Measurements from ENCODE around the gene PITPNC1.
"Not testable (repeated sequence)": the region's sequence is repeated elsewhere in the genome, so short reads cannot be mapped to it uniquely, and the experiment has no call there.

Gene PITPNC1

DNA sequence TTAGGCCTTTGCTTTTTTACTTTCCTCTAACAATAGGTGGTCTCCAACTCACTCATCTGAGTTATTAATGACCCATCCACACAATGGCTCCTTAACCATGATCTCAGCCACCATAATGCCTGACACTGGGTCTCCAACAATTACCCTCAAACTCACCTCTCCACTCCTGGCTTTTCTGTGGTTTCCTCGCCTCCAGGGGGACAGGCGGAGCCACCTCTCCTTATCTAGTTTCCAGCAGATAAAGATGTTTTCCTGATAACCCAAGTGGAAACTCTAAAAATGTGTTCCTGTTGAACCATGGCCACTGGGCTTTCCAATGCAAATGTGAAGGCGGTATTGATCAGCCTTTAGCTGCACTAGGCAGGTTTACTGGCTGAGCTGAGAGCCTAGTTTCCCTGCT, 331.3 kb downstream of the PITPNC1 start:
- Histone ChIP-seq H3K4me1 (ENCODE audit: control insufficient read depth in 1 of 2, insufficient read depth in 2 of 2, low read length in 2 of 2) (no peaks in the 10 kb centered on the region), H3K27ac (ENCODE audit: low read length) (no peak overlapping the region), H3K36me3 (ENCODE audit: control insufficient read depth in 1 of 2, insufficient read depth in 2 of 2, low read length in 2 of 2) (no peaks in the 10 kb centered on the region)

DNA sequence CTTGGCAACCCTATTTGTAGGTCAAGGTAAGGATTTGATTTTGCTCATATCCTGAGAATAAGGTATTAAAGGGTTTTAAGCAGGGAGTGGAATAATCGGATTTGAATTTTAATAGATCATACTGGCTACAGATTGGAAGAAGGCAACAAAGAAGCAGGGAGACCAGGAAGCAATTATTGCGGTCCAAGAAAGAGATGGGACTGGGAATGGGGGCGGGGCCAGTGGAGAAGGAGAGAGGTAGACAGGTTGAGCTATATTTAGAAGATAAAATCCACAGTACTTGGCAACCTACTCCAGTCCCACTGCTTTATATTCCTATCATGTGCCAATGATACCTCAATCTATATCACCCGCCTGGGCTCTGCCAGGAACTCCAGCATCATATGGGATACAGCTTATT, 334.8 kb downstream of the PITPNC1 start:
- Histone ChIP-seq H3K36me3 (ENCODE audit: control insufficient read depth in 1 of 2, insufficient read depth in 2 of 2, low read length in 2 of 2) (no peaks in the 10 kb centered on the region), H3K9me3 (ENCODE audit: control insufficient read depth in 1 of 2, low read length in 2 of 2) (no peaks in the 10 kb centered on the region), H3K27ac (ENCODE audit: low read length) (no peak overlapping the region), H3K27me3 (ENCODE audit: low read depth, low read length) (no peaks in the 10 kb centered on the region), H3K4me1 (ENCODE audit: control insufficient read depth in 1 of 2, insufficient read depth in 2 of 2, low read length in 2 of 2) (no peaks in the 10 kb centered on the region), H3K4me3 (ENCODE audit: low read depth in 1 of 2, low read length in 2 of 2) (no peak overlapping the region)

More for the DNA sequence above, 331.3 kb downstream of the PITPNC1 start:
- no peaks in the 10 kb centered on the region for H3K27me3 ChIP-seq (ENCODE audit: low read depth, low read length)
- H3K9me3 ChIP-seq (ENCODE audit: control insufficient read depth in 1 of 2, low read length in 2 of 2): no peaks in the 10 kb centered on the region
- H3K4me3 ChIP-seq (ENCODE audit: low read depth in 1 of 2, low read length in 2 of 2): no peak overlapping the region

DNA sequence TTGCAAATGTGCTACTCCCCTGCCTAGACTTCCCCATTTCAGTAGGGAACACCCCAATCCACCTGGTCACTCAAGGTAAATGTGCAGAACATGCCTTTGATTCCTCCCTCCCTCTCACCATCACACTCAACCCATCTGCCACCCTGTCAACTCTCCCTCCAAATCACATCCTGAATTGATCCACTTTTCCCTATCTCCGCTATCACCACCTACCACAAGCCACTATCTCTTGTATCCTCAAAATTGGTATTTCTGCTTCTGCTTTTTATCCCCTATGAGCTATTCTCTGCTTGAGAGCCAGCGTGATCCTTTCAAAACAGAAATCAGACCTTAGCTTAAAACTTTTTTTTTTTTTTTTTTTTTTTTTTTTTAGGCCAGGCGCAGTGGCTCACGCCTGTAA, 335.3 kb downstream of the PITPNC1 start:
- no peaks in the 10 kb centered on the region for H3K4me1 ChIP-seq (ENCODE audit: control insufficient read depth in 1 of 2, insufficient read depth in 2 of 2, low read length in 2 of 2)
- H3K4me3 ChIP-seq (ENCODE audit: low read depth in 1 of 2, low read length in 2 of 2): no peak overlapping the region
- no peaks in the 10 kb centered on the region for H3K9me3 ChIP-seq (ENCODE audit: control insufficient read depth in 1 of 2, low read length in 2 of 2)

DNA sequence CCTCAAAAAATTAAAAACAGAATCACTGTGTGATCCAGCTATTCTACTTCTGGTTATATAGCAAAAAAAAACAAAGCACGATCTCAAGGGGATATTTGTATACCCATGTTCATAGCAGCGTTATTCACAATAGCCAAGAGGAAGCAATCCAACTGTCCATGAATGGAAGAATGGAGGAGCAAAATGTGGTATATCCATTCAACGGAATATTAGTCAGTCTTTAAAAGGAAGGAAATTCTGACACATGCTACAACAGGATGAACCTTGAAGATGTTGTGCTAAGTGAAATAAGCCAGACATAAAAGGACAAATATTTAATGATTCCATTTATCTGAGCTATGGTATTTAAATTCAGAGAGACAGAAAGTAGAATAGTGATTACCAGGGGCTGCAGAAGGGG, 336.1 kb downstream of the PITPNC1 start:
- no peaks in the 10 kb centered on the region for H3K27me3 ChIP-seq (ENCODE audit: low read depth, low read length)
- H3K4me1 ChIP-seq (ENCODE audit: control insufficient read depth in 1 of 2, insufficient read depth in 2 of 2, low read length in 2 of 2): no peaks in the 10 kb centered on the region
- H3K27ac ChIP-seq (ENCODE audit: low read length): no peak overlapping the region
- H3K36me3 ChIP-seq (ENCODE audit: control insufficient read depth in 1 of 2, insufficient read depth in 2 of 2, low read length in 2 of 2): no peaks in the 10 kb centered on the region
- H3K4me3 ChIP-seq (ENCODE audit: low read depth in 1 of 2, low read length in 2 of 2): no peak overlapping the region
- no peaks in the 10 kb centered on the region for H3K9me3 ChIP-seq (ENCODE audit: control insufficient read depth in 1 of 2, low read length in 2 of 2)

More for the DNA sequence above, 335.3 kb downstream of the PITPNC1 start:
- Histone ChIP-seq H3K36me3 (ENCODE audit: control insufficient read depth in 1 of 2, insufficient read depth in 2 of 2, low read length in 2 of 2) (no peaks in the 10 kb centered on the region), H3K27ac (ENCODE audit: low read length) (no peak overlapping the region), H3K27me3 (ENCODE audit: low read depth, low read length) (no peaks in the 10 kb centered on the region)

DNA sequence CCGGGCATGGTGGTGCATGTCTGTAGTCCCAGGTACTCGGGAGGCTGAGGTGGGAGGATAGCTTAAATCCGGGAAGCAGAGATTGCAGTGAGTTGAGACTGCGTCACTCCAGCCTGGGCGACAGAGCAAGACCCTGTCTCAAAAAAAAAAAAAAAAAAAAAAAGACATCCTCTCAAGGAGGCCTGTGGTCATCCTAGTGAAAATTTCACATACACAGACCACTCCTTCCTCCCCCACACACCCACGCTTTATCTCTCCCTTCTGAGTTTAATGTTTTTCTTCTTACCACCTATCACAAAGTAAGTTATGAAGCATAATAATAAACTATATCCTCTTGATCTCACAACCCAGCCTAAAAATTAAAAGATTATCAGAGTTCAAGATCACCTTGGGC, 339.3 kb downstream of the PITPNC1 start:
- Histone ChIP-seq H3K4me1 (ENCODE audit: control insufficient read depth in 1 of 2, insufficient read depth in 2 of 2, low read length in 2 of 2) (peaks cover 4 to 14% of the 10 kb centered on the region in 2 donors), H3K4me3 (ENCODE audit: low read depth in 1 of 2, low read length in 2 of 2) (no peak overlapping the region), H3K27ac (ENCODE audit: low read length) (no peak overlapping the region), H3K36me3 (ENCODE audit: control insufficient read depth in 1 of 2, insufficient read depth in 2 of 2, low read length in 2 of 2) (peaks cover 7 to 10% of the 10 kb centered on the region in 2 donors), H3K27me3 (ENCODE audit: low read depth, low read length) (no peaks in the 10 kb centered on the region), H3K9me3 (ENCODE audit: control insufficient read depth in 1 of 2, low read length in 2 of 2) (no peaks in the 10 kb centered on the region)

DNA sequence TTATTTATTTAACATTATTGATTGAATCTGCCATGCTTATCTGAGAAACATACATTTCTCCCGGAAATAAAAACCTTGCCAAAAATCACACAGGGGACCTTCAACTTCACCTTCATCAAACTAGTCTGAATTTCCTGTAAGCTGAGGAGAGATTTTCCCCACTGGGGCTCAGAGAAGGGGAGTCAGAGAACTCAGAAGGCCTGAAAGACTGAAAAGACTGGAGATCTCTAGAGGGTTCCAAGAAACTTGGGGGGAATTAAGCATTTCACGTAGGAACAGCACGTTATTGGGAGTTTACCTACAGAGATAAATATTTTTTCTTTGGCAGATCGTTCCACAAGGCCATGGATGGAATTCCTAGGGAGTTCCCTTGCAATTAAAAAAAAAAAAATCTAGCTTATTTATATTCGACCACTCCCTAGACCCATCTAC, 340.1 kb downstream of the PITPNC1 start:
- peak overlapping the region; percentile 89 to 91 for H3K4me3 ChIP-seq (ENCODE audit: low read depth in 1 of 2, low read length in 2 of 2)
- H3K4me1 ChIP-seq (ENCODE audit: control insufficient read depth in 1 of 2, insufficient read depth in 2 of 2, low read length in 2 of 2): peaks cover 4 to 14% of the 10 kb centered on the region in 2 donors
- no peaks in the 10 kb centered on the region for H3K9me3 ChIP-seq (ENCODE audit: control insufficient read depth in 1 of 2, low read length in 2 of 2)
- H3K27ac ChIP-seq (ENCODE audit: low read length): peak overlapping the region; percentile 97
- H3K36me3 ChIP-seq (ENCODE audit: control insufficient read depth in 1 of 2, insufficient read depth in 2 of 2, low read length in 2 of 2): peaks cover 15 to 18% of the 10 kb centered on the region in 2 donors
- no peaks in the 10 kb centered on the region for H3K27me3 ChIP-seq (ENCODE audit: low read depth, low read length)

DNA sequence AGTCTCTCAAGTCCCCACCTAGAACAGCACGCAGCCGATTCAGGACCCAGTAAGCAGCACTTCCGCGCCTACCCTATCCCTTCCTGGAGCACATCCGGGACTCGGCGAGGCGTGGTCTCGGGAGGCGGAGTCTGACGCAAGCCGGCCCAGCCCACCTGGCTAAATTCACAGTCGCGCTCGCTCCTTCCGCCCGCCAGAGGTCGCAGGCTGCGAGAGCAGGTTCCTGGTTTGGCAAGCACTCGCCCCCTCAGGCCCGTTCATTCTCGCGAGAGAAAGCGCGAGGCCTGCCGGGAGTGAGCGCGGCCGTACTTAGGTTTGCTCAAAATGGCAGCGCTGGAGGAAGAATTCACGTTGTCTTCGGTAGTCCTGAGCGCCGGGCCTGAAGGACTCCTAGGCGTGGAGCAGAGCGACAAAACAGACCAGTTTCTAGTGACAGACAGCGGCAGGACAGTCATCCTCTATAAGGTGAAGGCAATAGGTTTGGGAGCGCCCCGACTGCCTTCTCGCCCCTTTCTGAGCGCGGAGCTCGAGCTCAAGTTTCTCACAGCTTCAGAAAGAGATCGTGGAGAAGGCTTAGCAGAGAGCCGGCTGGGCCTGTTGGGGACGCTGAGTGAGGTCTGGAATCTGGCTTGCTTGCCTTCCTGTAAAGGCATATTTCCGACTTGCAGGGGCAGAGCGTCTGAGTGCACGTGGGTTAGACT, 340.7 kb downstream of the PITPNC1 start, which contains the start of gene NOL11:
TSS of gene NOL11 (plus strand) at position 313 of the 701 bp plus-strand sequence. CDS start at position 325, 12 bp downstream.
- Histone ChIP-seq H3K27ac (ENCODE audit: low read length) (peak within 1 kb of the TSS; percentile 97), H3K9me3 (ENCODE audit: control insufficient read depth in 1 of 2, low read length in 2 of 2) (no peaks in the 10 kb centered on the region), H3K36me3 (ENCODE audit: control insufficient read depth in 1 of 2, insufficient read depth in 2 of 2, low read length in 2 of 2) (peaks cover 15 to 23% of the 10 kb centered on the region in 2 donors), H3K4me1 (ENCODE audit: control insufficient read depth in 1 of 2, insufficient read depth in 2 of 2, low read length in 2 of 2) (peaks cover 4 to 14% of the 10 kb centered on the region in 2 donors), H3K27me3 (ENCODE audit: low read depth, low read length) (no peaks in the 10 kb centered on the region), H3K4me3 (ENCODE audit: low read depth in 1 of 2, low read length in 2 of 2) (peak within 1 kb of the TSS; percentile 89 to 96)

DNA sequence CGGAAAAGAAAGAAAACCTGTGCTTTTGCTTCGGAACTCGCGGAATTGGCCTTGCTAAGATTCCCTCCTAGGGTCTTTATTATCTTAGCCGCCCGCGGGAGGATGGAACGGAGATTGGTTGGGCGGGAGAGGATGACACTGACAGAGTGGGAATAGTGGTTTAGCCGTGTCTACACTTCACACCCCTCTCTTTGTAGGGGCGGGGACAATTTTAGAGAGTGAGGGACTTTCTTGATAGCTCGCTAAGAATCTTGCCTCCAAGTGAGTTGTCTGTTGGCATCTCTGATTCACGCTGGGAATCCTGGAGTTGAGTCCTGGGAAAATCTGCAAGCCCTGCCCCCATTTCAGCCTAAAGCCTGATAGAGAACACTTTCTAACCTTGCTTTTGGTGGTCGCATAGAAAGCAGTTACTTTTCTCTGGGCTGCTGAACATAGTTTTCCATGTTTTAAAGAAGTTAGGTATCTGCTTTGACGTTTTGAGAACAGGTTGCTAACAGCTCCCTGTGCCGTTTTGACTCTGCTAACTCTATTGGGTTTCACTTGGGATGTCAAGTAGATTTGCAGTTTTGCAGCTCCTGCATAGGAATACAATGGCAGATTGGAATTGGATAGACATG, 341.4 kb downstream of the PITPNC1 start:
- Histone ChIP-seq H3K9me3 (ENCODE audit: control insufficient read depth in 1 of 2, low read length in 2 of 2) (no peaks in the 10 kb centered on the region), H3K27me3 (ENCODE audit: low read depth, low read length) (no peaks in the 10 kb centered on the region), H3K4me1 (ENCODE audit: control insufficient read depth in 1 of 2, insufficient read depth in 2 of 2, low read length in 2 of 2) (peaks cover 4 to 14% of the 10 kb centered on the region in 2 donors), H3K36me3 (ENCODE audit: control insufficient read depth in 1 of 2, insufficient read depth in 2 of 2, low read length in 2 of 2) (peaks cover 15 to 27% of the 10 kb centered on the region in 2 donors), H3K4me3 (ENCODE audit: low read depth in 1 of 2, low read length in 2 of 2) (peak overlapping the region; percentile 89 to 96), H3K27ac (ENCODE audit: low read length) (peak overlapping the region; percentile 97)

DNA sequence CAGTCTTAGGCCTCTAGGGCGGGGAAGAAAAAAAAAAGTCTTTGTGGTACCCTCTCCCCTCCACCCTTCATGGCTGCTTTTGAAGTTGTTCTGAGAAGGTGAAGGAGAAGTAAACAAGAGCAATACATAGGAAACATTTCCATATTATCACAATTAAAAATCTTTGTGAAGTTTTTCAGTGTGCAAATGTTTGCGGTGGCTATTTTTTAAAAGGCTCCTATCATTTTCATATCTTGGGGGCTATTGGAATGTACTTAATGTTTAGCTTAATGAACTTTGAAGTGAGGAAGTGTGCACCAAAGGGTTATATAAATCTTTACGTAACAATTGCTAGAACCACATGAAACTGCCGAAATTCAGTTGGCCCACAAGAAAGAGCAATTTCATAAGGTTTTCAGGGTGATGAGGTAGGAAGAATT, 348.3 kb downstream of the PITPNC1 start:
- no peaks in the 10 kb centered on the region for H3K27me3 ChIP-seq (ENCODE audit: low read depth, low read length)
- no peak overlapping the region for H3K27ac ChIP-seq (ENCODE audit: low read length)
- no peaks in the 10 kb centered on the region for H3K9me3 ChIP-seq (ENCODE audit: control insufficient read depth in 1 of 2, low read length in 2 of 2)
- H3K4me3 ChIP-seq (ENCODE audit: low read depth in 1 of 2, low read length in 2 of 2): no peak overlapping the region
- no peaks in the 10 kb centered on the region for H3K4me1 ChIP-seq (ENCODE audit: control insufficient read depth in 1 of 2, insufficient read depth in 2 of 2, low read length in 2 of 2)
- H3K36me3 ChIP-seq (ENCODE audit: control insufficient read depth in 1 of 2, insufficient read depth in 2 of 2, low read length in 2 of 2): peaks cover 42 to 83% of the 10 kb centered on the region in 2 donors

DNA sequence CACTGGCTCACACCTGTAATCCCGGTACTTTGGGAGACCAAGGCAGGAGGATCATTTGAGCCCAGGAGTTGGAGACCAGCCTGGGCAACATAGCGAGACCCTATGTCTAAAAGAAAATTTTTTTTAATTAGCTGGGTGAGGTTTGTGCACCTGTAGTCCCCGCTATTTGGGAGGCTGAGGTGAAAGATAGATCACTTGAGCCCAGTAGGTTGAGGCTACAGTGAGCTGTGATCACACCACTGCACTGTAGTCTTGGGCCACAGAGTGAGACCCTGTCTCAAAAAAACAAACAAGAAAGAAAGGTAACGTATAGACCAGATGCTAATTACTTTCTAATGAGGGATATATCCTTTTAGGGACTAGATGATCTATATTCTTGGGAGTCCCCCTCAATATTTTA, 348.7 kb downstream of the PITPNC1 start:
- H3K4me1 ChIP-seq (ENCODE audit: control insufficient read depth in 1 of 2, insufficient read depth in 2 of 2, low read length in 2 of 2): no peaks in the 10 kb centered on the region
- H3K36me3 ChIP-seq (ENCODE audit: control insufficient read depth in 1 of 2, insufficient read depth in 2 of 2, low read length in 2 of 2): peaks cover 42 to 83% of the 10 kb centered on the region in 2 donors
- H3K27ac ChIP-seq (ENCODE audit: low read length): no peak overlapping the region
- no peak overlapping the region for H3K4me3 ChIP-seq (ENCODE audit: low read depth in 1 of 2, low read length in 2 of 2)
- no peaks in the 10 kb centered on the region for H3K9me3 ChIP-seq (ENCODE audit: control insufficient read depth in 1 of 2, low read length in 2 of 2)
- no peaks in the 10 kb centered on the region for H3K27me3 ChIP-seq (ENCODE audit: low read depth, low read length)

DNA sequence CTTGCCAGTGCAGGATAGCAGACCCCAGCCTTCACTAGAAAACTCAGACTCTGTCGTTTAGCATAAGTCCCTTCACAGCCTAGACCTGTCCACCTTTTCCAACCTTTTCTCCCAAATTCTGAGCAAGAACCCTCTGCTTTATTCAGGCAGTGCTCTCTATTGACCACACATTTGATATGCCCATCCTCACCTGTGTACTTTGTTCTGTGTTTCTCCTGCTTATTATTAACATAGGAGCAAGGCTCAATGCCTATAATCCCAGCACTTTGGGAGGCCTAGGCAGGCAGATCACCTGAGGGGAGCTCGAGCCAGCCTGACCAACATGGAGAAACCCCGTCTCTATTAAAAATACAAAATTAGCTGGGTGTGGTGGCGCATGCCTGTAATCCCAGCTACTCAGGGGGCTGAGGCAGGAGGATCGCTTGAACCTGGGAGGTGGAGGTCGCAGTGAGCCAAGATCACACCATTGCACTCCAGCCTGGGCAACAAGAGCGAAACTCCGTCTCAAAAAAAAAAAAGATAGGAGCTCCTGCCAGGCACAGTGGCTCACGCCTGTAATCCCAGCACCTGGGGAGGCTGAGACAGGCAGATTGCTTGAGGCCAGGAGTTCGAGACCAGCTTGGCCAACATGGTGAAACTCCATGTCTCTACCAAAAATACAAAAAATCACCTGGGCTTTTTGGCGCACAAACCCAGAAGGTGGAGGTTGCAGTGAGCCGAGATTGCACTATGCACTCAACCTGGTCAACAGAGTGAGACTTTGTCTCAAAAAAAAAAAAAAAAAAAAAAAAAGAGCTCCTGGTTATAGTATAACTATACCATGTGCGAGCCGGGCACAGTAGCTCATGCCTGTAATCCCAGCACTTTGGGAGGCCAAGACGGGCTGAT, 350.3 kb downstream of the PITPNC1 start:
- H3K9me3 ChIP-seq (ENCODE audit: control insufficient read depth in 1 of 2, low read length in 2 of 2); H3K27ac ChIP-seq (ENCODE audit: low read length); H3K4me3 ChIP-seq (ENCODE audit: low read depth in 1 of 2, low read length in 2 of 2); H3K4me1 ChIP-seq (ENCODE audit: control insufficient read depth in 1 of 2, insufficient read depth in 2 of 2, low read length in 2 of 2); H3K27me3 ChIP-seq (ENCODE audit: low read depth, low read length): not testable (repeated sequence)
- peaks cover 40 to 81% of the 10 kb centered on the region in 2 donors for H3K36me3 ChIP-seq (ENCODE audit: control insufficient read depth in 1 of 2, insufficient read depth in 2 of 2, low read length in 2 of 2)

Data from muscle layer of duodenum (tissue), 2 donors.